Endodermal cell (in vitro differentiated cells): ENCODE results near the gene AOC3. TPM values are rescaled to one million over a fixed set of nuclear protein-coding genes. Genes with fewer than 3 reads are reported as not detected.
A peak's percentile ranks its signal among the peaks of the same experiment; 100 is the strongest.
"Not testable (repeated sequence)": the region's sequence is repeated elsewhere in the genome, so short reads cannot be mapped to it uniquely, and the experiment has no call there.

Experiments
- DNase-seq: peaks from one replicate; pipeline ENCODE4 v3.0.0-alpha.2; 2017
- H3K27ac ChIP-seq: 2 replicates; pipeline ENCODE4 v1.5.1; 2013; ENCODE audit warnings: mild to moderate bottlenecking, low read depth, low read length, moderate library complexity
- H3K27me3 ChIP-seq: 2 replicates; pipeline ENCODE4 v1.6.1; 2013; ENCODE audit warnings: mild to moderate bottlenecking, low read length, moderate library complexity; ENCODE audit not compliant: insufficient read depth, control insufficient read depth, poor library complexity, severe bottlenecking
- H3K36me3 ChIP-seq: 2 replicates; pipeline ENCODE4 v1.7.0; 2013; ENCODE audit warnings: mild to moderate bottlenecking, low read length, moderate library complexity; ENCODE audit not compliant: control insufficient read depth, insufficient read depth
- H3K4me1 ChIP-seq: one replicate; pipeline ENCODE4 v1.7.0; 2013; ENCODE audit warnings: low read length; ENCODE audit not compliant: control insufficient read depth, insufficient read depth
- H3K4me3 ChIP-seq: 2 replicates; pipeline ENCODE4 v1.5.1; 2013; ENCODE audit warnings: mild to moderate bottlenecking, low read length, moderate library complexity
- H3K9ac ChIP-seq: 2 replicates; pipeline ENCODE4 v1.6.1; 2013; ENCODE audit warnings: mild to moderate bottlenecking, low read length, moderate library complexity; ENCODE audit not compliant: poor library complexity, severe bottlenecking; ENCODE audit errors: extremely low read depth
- H3K9me3 ChIP-seq: 2 replicates; pipeline ENCODE4 v1.6.1; 2013; ENCODE audit warnings: mild to moderate bottlenecking, low read length, moderate library complexity; ENCODE audit not compliant: control insufficient read depth
- H3K27ac Mint-ChIP-seq: 2 replicates; pipeline ENCODE4 v1.8.0; 2020; ENCODE audit warnings: mixed read lengths
- H3K27me3 Mint-ChIP-seq: 2 replicates; pipeline ENCODE4 v1.8.0; 2021; ENCODE audit warnings: mild to moderate bottlenecking, mixed read lengths; ENCODE audit not compliant: insufficient read depth
- H3K36me3 Mint-ChIP-seq: 2 replicates; pipeline ENCODE4 v1.8.0; 2020; ENCODE audit warnings: low read depth, mixed read lengths
- H3K4me1 Mint-ChIP-seq: 2 replicates; pipeline ENCODE4 v1.8.0; 2020; ENCODE audit warnings: mixed read lengths
- H3K4me3 Mint-ChIP-seq: 2 replicates; pipeline ENCODE4 v1.8.0; 2020; ENCODE audit warnings: mild to moderate bottlenecking, moderate library complexity, mixed read lengths
- H3K9me3 Mint-ChIP-seq: 2 replicates; pipeline ENCODE4 v1.8.0; 2020; ENCODE audit warnings: mild to moderate bottlenecking, mixed read lengths
- CTCF ChIP-seq: fragments of 200-600 bp; sonication (generic); conservative IDR thresholded peaks from 2 replicates; pipeline ENCODE4 v1.5.0; 2021; ENCODE audit warnings: antibody characterized with exemption, mild to moderate bottlenecking
- WGBS, 2 experiments: methylation state at CpG; one replicate each; pipeline versions ENCODE4 v1.1.5 to v1.1.7; 2013; ENCODE audit warnings: missing lambda C conversion rate in 2 of 2, mixed read lengths in 1 of 2; ENCODE audit not compliant: insufficient coverage in 1 of 2, insufficient read length in 1 of 2; 5-methylcytosine and 5-hydroxymethylcytosine counted together
- total RNA-seq, 2 donors: library from RNA; stranded (reverse); fragmentation: NEBNext Ultra II Directional in 1 of 2; extraction: Animal tissue kit (Norgen Biotek cat#: 25700) in 1 of 2; gene quantifications; 2 replicates in 1 of 2; 3 replicates in 1 of 2; pipeline ENCODE4 v1.2.1, GENCODE V29; 2021

Gene AOC3
- total RNA-seq, 2 donors from 2014 or later: 1.3 to 1.9 TPM

DNA sequence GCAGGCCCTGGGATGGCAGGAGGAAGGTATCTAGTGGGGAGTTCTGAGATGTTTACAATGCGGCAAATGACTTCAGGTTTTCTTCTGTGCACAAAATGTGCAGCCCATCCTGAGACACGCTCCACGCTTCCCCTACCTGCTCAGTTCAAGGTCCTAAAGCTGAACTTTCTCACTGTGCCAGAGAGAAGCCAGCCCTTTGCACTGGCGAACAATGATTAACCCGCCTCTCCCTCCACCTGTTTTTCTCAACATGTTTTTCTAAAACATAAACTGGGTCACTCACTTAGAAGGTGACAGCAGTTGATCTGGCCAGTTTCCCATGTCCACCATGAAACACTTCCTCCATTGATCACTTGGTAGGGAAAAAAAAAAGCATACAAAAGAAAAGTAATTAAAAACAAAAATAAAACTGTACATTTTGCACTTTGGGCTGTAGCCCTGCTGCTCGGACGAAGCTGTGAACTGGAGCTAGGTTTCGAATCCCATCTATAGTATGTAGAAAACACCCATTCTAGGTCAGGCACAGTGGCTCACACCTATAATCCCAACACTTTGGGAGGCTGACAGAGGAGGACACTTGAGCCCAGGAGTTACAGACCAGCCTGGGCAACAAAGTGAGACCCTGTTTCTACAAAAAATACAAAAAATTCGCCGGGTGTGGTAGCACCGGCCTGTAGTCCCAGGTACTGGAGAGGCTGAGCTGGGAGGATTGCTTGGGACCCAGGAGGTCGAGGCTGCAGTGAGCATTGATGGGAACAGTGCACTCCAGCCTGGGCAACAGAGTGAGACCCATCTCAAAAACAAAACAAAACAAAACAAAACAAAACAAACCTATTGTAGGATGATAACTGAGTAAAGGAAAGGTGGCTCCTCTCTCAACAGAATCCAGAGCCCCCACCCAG, 43.5 kb downstream of the AOC3 start:
- H3K27me3 Mint-ChIP-seq: peaks cover 2% of the 10 kb centered on the region
- Histone ChIP-seq H3K4me1 (peaks cover 5% of the 10 kb centered on the region), H3K27ac (no peak overlapping the region), H3K36me3 (no peaks in the 10 kb centered on the region), H3K9ac (no peak overlapping the region), H3K9me3 (no peaks in the 10 kb centered on the region), H3K27me3 (no peaks in the 10 kb centered on the region), H3K4me3 (no peak overlapping the region)
- peaks cover 9% of the 10 kb centered on the region for H3K4me1 Mint-ChIP-seq
- no peak for TF ChIP-seq CTCF
- H3K27ac Mint-ChIP-seq: no peak overlapping the region
- DNase-seq: peak; percentile 32
- H3K36me3 Mint-ChIP-seq: no peaks in the 10 kb centered on the region
- 89 to 93% methylated on average over 8 to 12 of the region's 12 CpGs for WGBS, 2 experiments
- H3K9me3 Mint-ChIP-seq: peaks cover 3% of the 10 kb centered on the region
- H3K4me3 Mint-ChIP-seq: no peak overlapping the region

DNA sequence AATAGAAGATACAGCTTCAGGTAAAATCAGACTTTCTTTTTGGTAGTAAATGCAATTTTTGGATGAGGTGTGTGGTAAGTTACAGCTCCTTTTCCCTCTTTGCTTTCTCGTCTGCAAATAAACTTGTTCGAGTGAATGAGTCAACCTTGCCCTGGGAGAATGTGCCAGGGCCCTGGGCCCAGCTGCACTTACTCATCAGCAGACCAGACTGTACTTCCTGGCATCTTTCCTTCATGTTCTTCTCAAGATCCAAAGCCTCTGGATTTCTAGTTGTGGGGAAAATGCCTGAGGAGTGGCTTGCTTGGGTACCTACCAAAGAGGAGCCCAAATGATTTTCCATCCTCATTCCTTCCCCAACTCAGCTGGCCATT, 44.2 kb downstream of the AOC3 start:
- H3K27me3 Mint-ChIP-seq: peaks cover 2% of the 10 kb centered on the region
- H3K9me3 ChIP-seq: no peaks in the 10 kb centered on the region
- no peak for DNase-seq
- H3K36me3 Mint-ChIP-seq: no peaks in the 10 kb centered on the region
- no peak overlapping the region for H3K27ac ChIP-seq
- H3K9ac ChIP-seq: no peak overlapping the region
- no peak for TF ChIP-seq CTCF
- H3K36me3 ChIP-seq: no peaks in the 10 kb centered on the region
- no peak overlapping the region for H3K4me3 Mint-ChIP-seq
- H3K4me3 ChIP-seq: no peak overlapping the region
- H3K27ac Mint-ChIP-seq: no peak overlapping the region
- 65% methylated on average over 2 of the region's 2 CpGs; no CpG with 5 or more reads in 1 of the 2 experiments for WGBS, 2 experiments
- peaks cover 3% of the 10 kb centered on the region for H3K9me3 Mint-ChIP-seq
- H3K27me3 ChIP-seq: no peaks in the 10 kb centered on the region
- peaks cover 9% of the 10 kb centered on the region for H3K4me1 Mint-ChIP-seq
- H3K4me1 ChIP-seq: peaks cover 5% of the 10 kb centered on the region

- no peaks in the 10 kb centered on the region for H3K36me3 ChIP-seq
- H3K27ac Mint-ChIP-seq: no peak overlapping the region
- no peaks in the 10 kb centered on the region for H3K9me3 ChIP-seq
- no peak overlapping the region for H3K4me3 ChIP-seq
- no peaks in the 10 kb centered on the region for H3K4me1 ChIP-seq
- peaks cover 2% of the 10 kb centered on the region for H3K27me3 Mint-ChIP-seq
- no peak overlapping the region for H3K9ac ChIP-seq
- peak; percentile 30 for DNase-seq
- H3K27ac ChIP-seq: no peak overlapping the region
- no peaks in the 10 kb centered on the region for H3K27me3 ChIP-seq
- H3K9me3 Mint-ChIP-seq: peaks cover 3% of the 10 kb centered on the region
- 94 to 100% methylated on average over 1 to 7 of the region's 7 CpGs for WGBS, 2 experiments
- H3K4me3 Mint-ChIP-seq: no peak overlapping the region
- no peaks in the 10 kb centered on the region for H3K4me1 Mint-ChIP-seq
- no peaks in the 10 kb centered on the region for H3K36me3 Mint-ChIP-seq
- no peak for TF ChIP-seq CTCF
Measured at GRCh38 chr17:42898147-42898811, 47.3 kb downstream of the AOC3 start.

- H3K4me1 ChIP-seq, H3K4me3 ChIP-seq, H3K27ac ChIP-seq, H3K9ac ChIP-seq, H3K27ac Mint-ChIP-seq, H3K36me3 ChIP-seq, H3K27me3 ChIP-seq, DNase-seq, H3K9me3 ChIP-seq, H3K27me3 Mint-ChIP-seq, H3K4me1 Mint-ChIP-seq, H3K36me3 Mint-ChIP-seq, H3K9me3 Mint-ChIP-seq, H3K4me3 Mint-ChIP-seq: not testable (repeated sequence)
- WGBS, 2 experiments: 95% methylated on average over 3 of the region's 3 CpGs; no CpG with 5 or more reads in 1 of the 2 experiments
Measured at GRCh38 chr17:42899981-42900380, 49.0 kb downstream of the AOC3 start.
